Endothelial cell of umbilical vein (primary cell): ENCODE data around the gene SLCO3A1.

ENCODE experiments used
- FOS ChIP-seq: IDR thresholded peaks from 2 replicates; pipeline ENCODE4 v1.6.1; 2011; ENCODE audit warnings: mild to moderate bottlenecking, low read length, moderate library complexity, borderline replicate concordance; ENCODE audit not compliant: insufficient read depth
- GATA2 ChIP-seq: IDR thresholded peaks from 2 replicates; pipeline ENCODE4 v1.7.0; 2011; ENCODE audit warnings: low read depth, mild to moderate bottlenecking, moderate library complexity, mixed read lengths, low read length; ENCODE audit not compliant: insufficient read length, insufficient read depth
- POLR2A ChIP-seq: IDR thresholded peaks from 2 replicates; pipeline ENCODE4 v1.6.1; 2012; ENCODE audit warnings: low read depth, mild to moderate bottlenecking, control low read depth, low read length
- POLR2AphosphoS5 ChIP-seq: IDR thresholded peaks from 2 replicates; pipeline ENCODE4 v1.6.1; 2012; ENCODE audit warnings: low read depth, mild to moderate bottlenecking, control low read depth, low read length, moderate library complexity; ENCODE audit not compliant: insufficient read depth
- TF ChIP-seq, protein P1 (sequence below), 2 donors: IDR thresholded peaks; 1 replicate in 1 of 2; 2 replicates in 1 of 2; pipeline ENCODE4 v1.5.1; 2011; ENCODE audit warnings: low read length in 2 of 2, mild to moderate bottlenecking in 2 of 2, moderate library complexity in 2 of 2, control low read depth in 1 of 2, inconsistent platforms in 1 of 2, low read depth in 1 of 2; ENCODE audit not compliant: insufficient read depth in 1 of 2; ENCODE audit errors: extremely low read depth in 1 of 2
- TF ChIP-seq, protein P2 (sequence below): IDR thresholded peaks from 2 replicates; pipeline ENCODE4 v1.6.1; 2011; ENCODE audit not compliant: insufficient read depth, insufficient read length

DNA sequence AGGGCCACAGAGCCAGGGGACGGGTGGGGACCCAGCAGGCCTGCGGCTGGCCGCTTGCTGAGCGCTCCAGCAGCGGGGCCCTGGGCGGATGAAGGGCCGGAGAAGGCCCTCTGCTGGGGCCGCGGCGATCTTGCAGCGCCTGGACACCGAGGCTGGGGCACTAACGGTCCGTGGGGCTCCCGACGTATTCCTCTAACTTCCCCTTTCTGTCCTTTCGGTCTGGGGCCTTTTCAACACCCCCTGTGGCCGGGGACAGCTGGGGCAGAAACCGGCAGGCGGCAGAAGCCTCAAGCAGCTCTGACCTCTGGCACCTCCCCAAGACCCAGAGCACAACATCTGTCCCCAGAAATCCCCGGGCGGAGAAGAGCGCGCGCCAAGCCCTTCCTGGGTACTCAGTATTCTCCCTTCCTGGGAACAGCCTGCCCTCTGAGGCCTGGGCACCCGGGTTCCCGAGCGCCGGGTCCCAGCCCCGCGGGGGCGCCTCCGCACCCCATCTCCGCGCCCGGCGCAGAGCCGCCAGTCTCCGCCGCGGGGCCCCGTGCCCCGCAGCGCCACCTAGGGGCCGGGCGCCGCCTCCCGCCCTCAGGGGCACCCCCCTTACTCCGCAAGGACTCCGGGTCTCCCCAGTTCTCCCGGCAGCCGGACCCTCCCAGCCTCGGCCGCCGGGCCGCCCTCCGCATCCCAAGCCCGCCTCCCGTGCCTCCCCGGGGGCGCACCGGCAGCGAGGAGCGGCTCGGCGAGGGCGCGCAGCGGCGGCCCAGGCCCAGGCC is 582 bp upstream of the SLCO3A1 start:
- TF ChIP-seq, protein P1, sequence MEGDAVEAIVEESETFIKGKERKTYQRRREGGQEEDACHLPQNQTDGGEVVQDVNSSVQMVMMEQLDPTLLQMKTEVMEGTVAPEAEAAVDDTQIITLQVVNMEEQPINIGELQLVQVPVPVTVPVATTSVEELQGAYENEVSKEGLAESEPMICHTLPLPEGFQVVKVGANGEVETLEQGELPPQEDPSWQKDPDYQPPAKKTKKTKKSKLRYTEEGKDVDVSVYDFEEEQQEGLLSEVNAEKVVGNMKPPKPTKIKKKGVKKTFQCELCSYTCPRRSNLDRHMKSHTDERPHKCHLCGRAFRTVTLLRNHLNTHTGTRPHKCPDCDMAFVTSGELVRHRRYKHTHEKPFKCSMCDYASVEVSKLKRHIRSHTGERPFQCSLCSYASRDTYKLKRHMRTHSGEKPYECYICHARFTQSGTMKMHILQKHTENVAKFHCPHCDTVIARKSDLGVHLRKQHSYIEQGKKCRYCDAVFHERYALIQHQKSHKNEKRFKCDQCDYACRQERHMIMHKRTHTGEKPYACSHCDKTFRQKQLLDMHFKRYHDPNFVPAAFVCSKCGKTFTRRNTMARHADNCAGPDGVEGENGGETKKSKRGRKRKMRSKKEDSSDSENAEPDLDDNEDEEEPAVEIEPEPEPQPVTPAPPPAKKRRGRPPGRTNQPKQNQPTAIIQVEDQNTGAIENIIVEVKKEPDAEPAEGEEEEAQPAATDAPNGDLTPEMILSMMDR (IDR thresholded peaks at IDR 0.05; ENCODE audit: extremely low read depth in 1 of 2, insufficient read depth in 1 of 2, low read depth in 1 of 2, low read length in 2 of 2), result peak; percentile 62
- TF ChIP-seq GATA2 (no peak), FOS (no peak), POLR2AphosphoS5 (no peak), POLR2A (no peak)
- TF ChIP-seq, protein P2, sequence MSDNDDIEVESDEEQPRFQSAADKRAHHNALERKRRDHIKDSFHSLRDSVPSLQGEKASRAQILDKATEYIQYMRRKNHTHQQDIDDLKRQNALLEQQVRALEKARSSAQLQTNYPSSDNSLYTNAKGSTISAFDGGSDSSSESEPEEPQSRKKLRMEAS, result no peak
